GM19193 (cell line): ENCODE results near the gene USP17L20.
"Not testable (repeated sequence)": the region's sequence is repeated elsewhere in the genome, so short reads cannot be mapped to it uniquely, and the experiment has no call there.

Source experiments
- POLR2A ChIP-seq: IDR thresholded peaks from 4 replicates; pipeline ENCODE4 v1.6.1; 2011; ENCODE audit not compliant: insufficient read depth, insufficient read length; ENCODE audit errors: extremely low read depth

The USP17L20 gene

GRCh38 chr4:9257824-9258223 is at the start of gene USP17L20:
USP17L20 (plus strand) TSS chr4:9258124; CDS start chr4:9258124, 0 bp downstream.
- TF ChIP-seq POLR2A = not testable (repeated sequence)

- TF ChIP-seq POLR2A = not testable (repeated sequence)
Observed at GRCh38 chr4:9210357-9210756, 47.6 kb upstream of the USP17L20 start, which contains the start of gene USP17L10. USP17L10 (plus strand) TSS chr4:9210657; CDS start chr4:9210657, 0 bp downstream.

GRCh38 chr4:9215105-9215504 is 42.8 kb upstream of the USP17L20 start, which contains the start of gene USP17L11:
USP17L11 (plus strand) TSS chr4:9215405; CDS start chr4:9215405, 0 bp downstream.
- not testable (repeated sequence) for TF ChIP-seq POLR2A

- TF ChIP-seq POLR2A = not testable (repeated sequence)
Observed at GRCh38 chr4:9219852-9220251, 38.1 kb upstream of the USP17L20 start, which contains the start of gene USP17L12. USP17L12 (plus strand) TSS chr4:9220152; CDS start chr4:9220152, 0 bp downstream.

- not testable (repeated sequence) for TF ChIP-seq POLR2A
Observed at GRCh38 chr4:9224596-9224995, 33.3 kb upstream of the USP17L20 start, which contains the start of gene USP17L13. USP17L13 (plus strand) TSS chr4:9224896; CDS start chr4:9224896, 0 bp downstream.

GRCh38 chr4:9234085-9234484 is 23.8 kb upstream of the USP17L20 start, which contains the start of gene USP17L15:
USP17L15 (plus strand) TSS chr4:9234385; CDS start chr4:9234385, 0 bp downstream.
- TF ChIP-seq POLR2A = not testable (repeated sequence)

- not testable (repeated sequence) for TF ChIP-seq POLR2A
Observed at GRCh38 chr4:9243579-9243978, 14.3 kb upstream of the USP17L20 start, which contains the start of gene USP17L17. USP17L17 (plus strand) TSS chr4:9243879; CDS start chr4:9243879, 0 bp downstream.

GRCh38 chr4:9247953-9248680 is 9.8 kb upstream of the USP17L20 start, which contains the start of gene USP17L18:
USP17L18 (plus strand) TSS chr4:9248630; CDS start chr4:9248630, 0 bp downstream.
- TF ChIP-seq POLR2A = not testable (repeated sequence)

GRCh38 chr4:9253078-9253477 is 4.8 kb upstream of the USP17L20 start, which contains the start of gene USP17L19:
USP17L19 (plus strand) TSS chr4:9253378; CDS start chr4:9253378, 0 bp downstream.
- not testable (repeated sequence) for TF ChIP-seq POLR2A

GRCh38 chr4:9262572-9262971 is 4.6 kb downstream of the USP17L20 start, which contains the start of gene USP17L21:
USP17L21 (plus strand) TSS chr4:9262872; CDS start chr4:9262872, 0 bp downstream.
- TF ChIP-seq POLR2A = not testable (repeated sequence)

GRCh38 chr4:9267319-9267718 is 9.4 kb downstream of the USP17L20 start, which contains the start of gene USP17L22:
USP17L22 (plus strand) TSS chr4:9267619; CDS start chr4:9267619, 0 bp downstream.
- not testable (repeated sequence) for TF ChIP-seq POLR2A
